Gastroesophageal sphincter (tissue), 3 donors: ENCODE results near the gene LAMA3.

Experiments used
- CTCF ChIP-seq, 4 experiments: fragments of 200-600 bp in 2 of 4; fragments of 450-650 bp in 2 of 4; sonication (generic) in 1 of 4; IDR thresholded peaks; one replicate each; pipeline ENCODE4 v1.5.1; 2017 to 2019; ENCODE audit warnings: antibody characterized with exemption in 4 of 4, mild to moderate bottlenecking in 2 of 4, moderate library complexity in 2 of 4
- POLR2AphosphoS5 ChIP-seq: sonication (generic); formaldehyde crosslinking; IDR thresholded peaks from one replicate; pipeline ENCODE4 v1.6.1; 2017; ENCODE audit warnings: antibody characterized with exemption

- TF ChIP-seq CTCF (IDR thresholded peaks at IDR 0.05) (no peak), POLR2AphosphoS5 (no peak)
These were observed 243.3 kb downstream of the LAMA3 start for GRCh38 chr18:23932385-23933067.
